ENCODE measurements around the gene AMD1. TPM values are rescaled to one million over a fixed set of nuclear protein-coding genes. Genes with fewer than 3 reads are reported as not detected.
A peak's percentile ranks its signal among the peaks of the same experiment; 100 is the strongest.
"Not testable (repeated sequence)": the region's sequence is repeated elsewhere in the genome, so short reads cannot be mapped to it uniquely, and the experiment has no call there.

The AMD1 gene
- 33.7 and 38.2 TPM in 2 replicates for total RNA-seq (2014; rRNA removed; shearing (Covaris generic); ENCODE audit: low replicate concordance)

DNA sequence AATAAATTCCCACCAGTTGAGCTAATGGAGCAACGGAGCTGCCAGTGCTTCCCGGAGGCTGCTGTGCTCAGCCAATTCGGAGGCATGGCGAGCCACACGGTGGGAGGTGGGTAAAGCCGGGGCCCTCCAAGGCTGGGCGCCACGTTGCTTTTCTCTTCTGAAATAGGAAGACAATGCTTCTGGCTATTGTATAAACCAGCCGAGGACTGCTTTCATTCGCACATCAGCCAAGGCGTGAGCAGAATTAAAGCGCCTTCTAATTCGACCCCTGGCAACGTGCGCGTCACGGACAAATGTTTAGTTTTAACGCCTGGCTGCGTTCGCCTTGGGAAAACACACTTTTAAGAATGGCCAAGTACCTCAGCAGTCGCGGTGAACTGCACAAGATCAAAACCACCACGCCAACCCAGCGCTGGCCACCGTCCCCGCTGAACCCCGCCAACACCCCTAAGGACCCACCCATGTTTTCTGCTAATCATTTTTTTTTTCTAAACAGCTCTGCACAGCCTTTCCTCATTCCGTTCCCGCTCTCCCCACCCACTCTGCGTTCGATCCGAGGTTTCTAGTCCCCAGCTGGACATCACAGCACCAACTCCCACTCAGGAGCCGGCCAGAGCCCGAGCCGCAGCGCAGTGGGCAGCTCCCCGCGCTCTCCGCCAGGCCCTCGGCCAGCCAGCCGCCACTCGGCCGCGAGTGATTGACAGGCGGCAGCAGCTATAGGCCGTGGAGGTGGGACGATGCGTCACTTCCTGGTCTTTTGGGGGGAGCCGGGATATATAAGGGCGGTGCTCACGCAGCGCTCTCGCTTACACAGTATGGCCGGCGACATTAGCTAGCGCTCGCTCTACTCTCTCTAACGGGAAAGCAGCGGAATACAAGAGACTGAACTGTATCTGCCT, at the start of gene AMD1:
Gene AMD1, plus strand, starts transcription at position 805 of the 899 bp plus-strand sequence. CDS start 321 bp downstream, outside the sequence.
- in situ Hi-C loops (cut with HindIII; ENCODE audit: low pct_unique_long_range_greater_than_20kb, low sequenced_read_pairs), result loop anchor here (10.0 kb wide), 1 partner anchor 339 kb away; no protein-coding TSS in a partner anchor
- peak; percentile 91 for DNase-seq (ENCODE audit: low read depth)

DNA sequence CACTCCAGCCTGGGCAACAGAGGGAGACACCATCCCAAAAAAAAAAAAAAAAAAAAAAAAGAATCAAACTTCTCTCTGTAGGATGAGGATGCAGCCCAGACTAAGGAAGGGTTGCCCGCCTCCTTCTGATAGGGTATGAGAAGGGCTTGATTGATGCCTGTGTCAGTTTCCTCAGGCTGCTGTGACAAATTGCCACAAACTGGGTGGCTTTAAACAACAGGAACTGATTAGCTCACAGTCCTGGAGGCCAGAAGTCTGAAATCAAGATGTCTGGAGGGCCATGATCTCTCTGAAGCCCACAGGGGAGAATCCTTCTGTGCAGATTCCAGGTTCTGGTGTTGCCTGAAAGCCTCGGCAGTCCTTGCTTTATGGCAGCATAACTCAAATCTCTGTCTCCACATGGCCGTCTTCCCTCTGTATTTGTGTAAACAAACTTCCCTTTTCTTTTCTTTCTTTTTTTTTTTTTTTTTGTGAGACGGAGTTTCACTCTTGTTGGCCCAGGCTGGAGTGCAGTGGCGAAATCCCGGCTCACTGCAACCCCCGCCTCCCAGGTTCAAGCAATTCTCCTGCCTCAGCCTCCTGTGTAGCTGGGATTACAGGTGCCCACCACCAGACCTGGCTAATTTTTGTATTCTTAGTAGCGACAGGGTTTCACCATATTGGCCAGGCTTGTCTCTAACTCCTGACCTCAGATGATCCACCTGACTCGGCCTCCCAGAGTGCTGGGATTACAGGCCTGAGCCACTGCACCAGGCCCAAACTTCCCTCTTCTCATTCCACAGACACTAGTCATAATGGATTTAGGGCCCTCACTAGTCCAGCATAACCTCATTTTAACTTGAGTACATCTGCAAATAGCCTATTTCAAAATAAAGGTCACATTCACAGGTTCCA, 48.1 kb upstream of the AMD1 start:
- in situ Hi-C loops (cut with HindIII; ENCODE audit: low pct_unique_long_range_greater_than_20kb, low sequenced_read_pairs), result no loop called here
- DNase-seq (ENCODE audit: low read depth), result no peak

DNA sequence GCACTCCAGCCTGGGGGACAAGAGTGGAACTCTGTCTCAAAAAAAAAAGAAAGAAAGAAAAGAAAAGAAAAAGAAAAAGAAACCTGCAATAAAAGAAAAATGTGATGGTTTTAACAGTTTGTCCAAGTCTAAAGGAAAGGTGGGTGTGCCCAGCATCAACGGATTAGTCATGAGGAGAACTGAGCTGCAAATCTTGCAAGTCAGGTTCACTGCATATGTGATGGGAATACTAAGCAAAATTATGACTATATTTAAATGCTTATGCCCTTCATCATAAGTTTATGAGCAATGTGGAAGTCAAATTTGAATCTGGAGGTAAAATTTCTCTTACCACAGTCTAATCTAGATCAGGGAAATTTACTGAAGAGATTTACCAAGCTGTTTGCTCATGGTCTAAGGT, 46.2 kb upstream of the AMD1 start:
- in situ Hi-C loops (cut with HindIII; ENCODE audit: low pct_unique_long_range_greater_than_20kb, low sequenced_read_pairs), result no loop called here

DNA sequence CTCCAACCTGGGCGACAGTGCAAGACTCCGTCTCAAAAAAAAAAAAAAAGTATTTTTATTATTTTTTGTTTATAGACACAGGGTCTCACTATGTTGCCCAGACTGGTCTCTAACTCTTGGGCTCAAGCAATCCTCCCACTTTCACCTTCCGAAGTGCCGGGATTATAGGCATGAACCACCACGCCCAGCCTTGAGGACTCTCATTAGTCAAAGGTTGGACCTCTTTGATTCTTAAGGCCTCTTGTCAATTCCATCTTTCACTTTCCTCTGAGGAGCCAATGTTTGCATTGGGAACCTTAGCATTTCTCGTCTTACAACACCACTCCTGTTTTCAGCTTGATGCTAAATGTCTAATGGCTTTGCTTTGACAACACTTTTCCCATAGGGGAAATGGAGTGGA, 43.2 kb upstream of the AMD1 start:
- DNase-seq (ENCODE audit: low read depth), result no peak
- in situ Hi-C loops (cut with HindIII; ENCODE audit: low pct_unique_long_range_greater_than_20kb, low sequenced_read_pairs), result no loop called here

More for the DNA sequence above, 46.2 kb upstream of the AMD1 start:
- no peak for DNase-seq (ENCODE audit: low read depth)

DNA sequence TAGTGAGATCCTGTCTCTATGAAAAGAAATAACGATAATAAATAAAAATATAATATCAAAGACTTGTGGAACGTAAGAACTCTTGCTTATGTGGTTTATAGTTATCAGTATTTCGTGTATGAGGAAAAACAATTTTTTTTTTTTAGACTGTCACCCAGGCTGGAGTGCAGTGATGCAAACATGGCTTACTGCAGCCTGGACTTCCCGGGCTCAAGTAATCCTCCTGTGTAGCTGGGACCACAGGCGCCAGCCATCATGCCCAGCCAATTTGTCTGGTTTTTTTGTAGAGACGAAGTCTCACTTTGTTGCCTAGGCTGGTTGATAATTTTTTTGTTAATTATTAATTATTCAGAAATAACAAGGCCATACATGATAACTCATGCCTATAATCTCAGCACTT, 40.8 kb upstream of the AMD1 start:
- in situ Hi-C loops (cut with HindIII; ENCODE audit: low pct_unique_long_range_greater_than_20kb, low sequenced_read_pairs), result no loop called here
- DNase-seq (ENCODE audit: low read depth), result no peak

DNA sequence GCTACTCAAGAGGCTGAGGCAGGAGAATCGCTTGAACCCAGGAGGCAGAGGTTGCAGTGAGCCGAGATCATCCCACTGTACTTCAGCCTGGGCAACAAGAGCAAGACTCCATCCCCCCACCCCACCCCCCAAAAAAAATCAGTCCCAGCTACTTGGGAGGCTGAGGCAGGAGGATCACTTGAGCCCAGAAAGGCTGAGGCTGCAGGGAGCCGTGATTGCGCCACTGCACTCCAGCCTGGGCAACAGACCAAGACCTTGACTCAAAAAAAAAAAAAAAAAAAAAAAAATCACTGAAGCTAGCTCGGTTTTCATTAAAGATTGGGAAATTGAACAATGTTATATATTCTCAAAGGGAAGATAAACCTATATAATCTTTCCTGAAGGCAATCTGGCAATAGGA, 38.8 kb upstream of the AMD1 start:
- in situ Hi-C loops (cut with HindIII; ENCODE audit: low pct_unique_long_range_greater_than_20kb, low sequenced_read_pairs); DNase-seq (ENCODE audit: low read depth): not testable (repeated sequence)

DNA sequence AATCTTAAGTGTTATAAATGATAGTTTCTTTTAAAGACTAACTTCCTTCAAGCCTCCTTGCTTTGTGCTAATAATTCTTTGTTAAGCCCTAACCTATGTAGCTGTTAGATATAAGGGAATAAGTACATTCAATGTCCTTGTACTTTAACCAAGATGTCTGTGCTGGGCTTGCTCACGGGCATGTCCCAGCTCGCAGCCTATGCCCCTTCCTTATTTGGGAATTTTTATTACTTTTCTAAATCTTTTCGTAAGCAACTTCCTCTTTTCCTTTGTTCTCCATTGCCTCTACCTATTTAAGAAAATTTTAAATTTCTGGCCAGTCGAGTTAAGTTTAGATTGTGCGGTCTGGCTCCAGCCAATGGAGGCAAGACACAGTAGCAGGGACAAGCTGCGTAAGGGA, 33.3 kb upstream of the AMD1 start:
- in situ Hi-C loops (cut with HindIII; ENCODE audit: low pct_unique_long_range_greater_than_20kb, low sequenced_read_pairs), result no loop called here

DNA sequence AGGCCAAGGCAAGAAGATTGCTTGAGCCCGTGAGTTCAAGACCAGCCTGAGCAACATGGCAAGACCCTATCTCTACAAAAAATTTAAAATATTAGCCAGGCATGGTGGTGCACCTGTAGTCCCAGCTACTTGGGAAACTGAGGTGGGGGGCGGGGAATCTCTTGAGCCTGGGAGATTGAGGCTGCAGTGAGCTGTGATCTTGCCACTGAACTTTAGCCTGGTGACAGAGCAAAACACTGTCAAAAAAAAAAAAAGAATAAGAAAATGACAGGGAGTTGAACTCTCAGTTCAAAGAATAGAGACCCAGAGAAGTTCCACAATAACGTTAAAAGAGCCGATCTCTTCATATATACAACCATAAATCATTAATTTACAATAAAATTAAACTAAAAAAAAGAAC, 24.8 kb upstream of the AMD1 start:
- in situ Hi-C loops (cut with HindIII; ENCODE audit: low pct_unique_long_range_greater_than_20kb, low sequenced_read_pairs), result no loop called here

More for the DNA sequence above, 33.3 kb upstream of the AMD1 start:
- no peak for DNase-seq (ENCODE audit: low read depth)

DNA sequence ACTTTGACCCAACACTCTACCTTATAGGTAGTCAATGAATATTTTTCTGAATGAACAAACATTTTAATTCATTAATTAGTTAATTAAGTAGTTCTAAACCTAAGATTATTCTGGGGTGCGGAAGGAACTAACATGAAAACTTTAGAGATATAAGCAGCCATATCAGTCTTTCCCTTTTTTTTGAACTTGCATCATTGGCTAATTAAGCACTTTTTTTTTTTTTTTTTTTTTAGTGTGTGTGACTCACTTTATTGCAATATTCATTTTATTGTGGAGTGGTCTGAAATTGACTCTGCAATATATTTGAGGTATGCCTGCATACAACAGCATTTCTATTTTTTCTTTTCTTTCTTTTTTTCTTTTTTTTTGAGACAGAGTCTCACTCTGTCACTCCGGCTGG, 21.8 kb upstream of the AMD1 start:
- DNase-seq (ENCODE audit: low read depth), result no peak
- in situ Hi-C loops (cut with HindIII; ENCODE audit: low pct_unique_long_range_greater_than_20kb, low sequenced_read_pairs), result no loop called here

More for the DNA sequence above, 24.8 kb upstream of the AMD1 start:
- DNase-seq (ENCODE audit: low read depth), result no peak

DNA sequence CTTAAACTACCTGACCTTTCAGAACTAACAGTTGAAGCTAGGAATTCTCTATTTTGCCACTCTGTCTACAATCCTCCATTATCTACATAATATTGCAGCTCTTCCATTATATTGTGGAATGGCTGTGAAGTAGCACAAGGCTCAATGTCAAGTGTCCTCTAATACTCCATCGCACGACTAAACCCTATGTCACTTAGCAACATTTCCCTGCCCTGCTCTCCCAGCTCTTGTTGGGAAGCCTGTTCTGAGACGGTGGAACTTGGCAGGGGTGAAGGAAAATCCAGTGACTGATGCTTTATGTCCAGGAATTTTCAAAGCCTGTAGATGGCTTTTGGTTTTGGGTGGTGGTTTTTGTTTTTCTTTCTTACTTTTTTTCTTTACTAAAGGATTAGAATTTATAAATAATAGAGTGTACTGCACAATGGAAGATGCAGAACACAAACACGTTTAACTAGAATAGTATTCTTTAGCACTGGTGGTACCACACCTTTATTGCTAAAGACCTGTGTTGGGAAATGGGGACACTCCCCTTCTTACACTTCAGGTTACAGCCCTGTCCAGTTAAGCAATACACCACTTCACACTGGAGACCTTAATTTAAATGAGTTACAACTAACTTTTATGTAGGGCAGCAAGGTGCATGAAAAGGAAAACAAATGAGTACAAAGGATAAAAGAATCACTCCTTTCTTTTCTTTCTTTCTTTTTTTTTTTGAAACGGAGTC, 20.7 kb upstream of the AMD1 start:
- no peak for DNase-seq (ENCODE audit: low read depth)
- in situ Hi-C loops (cut with HindIII; ENCODE audit: low pct_unique_long_range_greater_than_20kb, low sequenced_read_pairs), result no loop called here

DNA sequence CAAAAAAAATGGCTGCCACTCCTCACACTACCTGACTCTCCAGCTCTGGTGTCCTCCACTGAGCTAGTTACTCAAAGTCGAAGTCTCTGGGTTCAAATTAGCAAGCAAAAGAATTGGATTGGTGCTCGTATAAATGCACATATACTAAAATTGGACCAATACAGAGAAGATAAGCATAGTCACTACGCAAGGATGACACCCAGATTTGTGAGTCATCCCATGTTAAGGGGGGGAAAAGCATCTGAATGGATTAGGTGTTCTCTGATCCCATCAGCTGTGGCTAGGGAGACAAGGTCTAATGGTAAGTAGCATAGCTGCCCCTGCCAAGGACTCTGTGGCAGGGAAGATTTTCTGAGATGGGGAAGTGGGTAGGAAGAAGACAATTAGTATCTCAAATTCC, 18.3 kb upstream of the AMD1 start:
- DNase-seq (ENCODE audit: low read depth), result no peak
- in situ Hi-C loops (cut with HindIII; ENCODE audit: low pct_unique_long_range_greater_than_20kb, low sequenced_read_pairs), result no loop called here

DNA sequence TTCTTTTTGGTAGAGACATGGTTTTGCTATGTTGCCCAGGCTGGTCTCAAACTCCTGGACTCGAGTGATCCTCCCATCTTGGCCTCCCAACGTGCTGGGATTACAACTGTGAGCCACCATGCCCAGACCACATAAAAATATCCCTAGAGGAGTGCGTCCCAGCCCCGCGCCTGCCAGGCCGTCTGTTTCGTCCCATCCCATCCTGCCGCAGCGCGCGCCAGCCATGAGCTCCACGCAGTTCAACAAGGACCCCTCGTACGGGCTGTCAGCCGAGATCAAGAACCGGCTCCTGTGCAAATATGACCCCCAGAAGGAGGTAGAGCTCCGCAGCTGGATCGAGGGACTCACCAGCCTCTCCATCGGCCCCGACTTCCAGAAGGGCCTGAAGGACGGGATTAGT, 16.6 kb upstream of the AMD1 start:
- DNase-seq (ENCODE audit: low read depth), result no peak
- in situ Hi-C loops (cut with HindIII; ENCODE audit: low pct_unique_long_range_greater_than_20kb, low sequenced_read_pairs), result no loop called here

DNA sequence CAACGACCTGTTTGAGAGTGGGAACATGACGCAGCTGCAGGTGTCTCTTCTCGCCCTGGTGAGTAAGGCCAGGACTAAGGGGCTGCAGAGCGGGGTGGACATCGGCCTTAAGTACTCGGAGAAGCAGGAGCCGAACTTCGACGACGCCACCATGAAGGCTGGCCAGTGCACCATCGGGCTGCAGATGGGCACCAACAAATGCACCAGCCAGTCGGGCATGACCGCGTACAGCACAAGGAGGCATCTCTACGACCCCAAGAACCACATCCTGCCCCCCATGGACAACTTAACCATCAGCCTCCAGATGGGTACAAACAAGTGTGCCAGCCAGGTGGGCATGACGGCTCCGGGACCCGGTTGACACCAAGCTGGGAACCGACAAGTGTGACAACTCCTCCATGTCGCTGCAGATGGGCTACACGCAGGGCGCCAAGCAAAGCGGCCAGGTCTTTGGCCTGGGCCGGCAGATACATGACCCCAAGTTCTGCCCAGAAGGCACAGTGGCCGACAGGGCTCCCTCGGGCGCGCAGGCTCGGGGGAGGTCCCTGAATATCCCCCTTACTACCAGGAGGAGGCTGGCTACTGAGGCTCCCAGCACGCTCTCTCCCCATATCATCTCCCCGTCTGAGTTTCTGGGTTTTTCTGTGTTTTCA, 15.9 kb upstream of the AMD1 start:
- no peak for DNase-seq (ENCODE audit: low read depth)
- in situ Hi-C loops (cut with HindIII; ENCODE audit: low pct_unique_long_range_greater_than_20kb, low sequenced_read_pairs), result no loop called here

DNA sequence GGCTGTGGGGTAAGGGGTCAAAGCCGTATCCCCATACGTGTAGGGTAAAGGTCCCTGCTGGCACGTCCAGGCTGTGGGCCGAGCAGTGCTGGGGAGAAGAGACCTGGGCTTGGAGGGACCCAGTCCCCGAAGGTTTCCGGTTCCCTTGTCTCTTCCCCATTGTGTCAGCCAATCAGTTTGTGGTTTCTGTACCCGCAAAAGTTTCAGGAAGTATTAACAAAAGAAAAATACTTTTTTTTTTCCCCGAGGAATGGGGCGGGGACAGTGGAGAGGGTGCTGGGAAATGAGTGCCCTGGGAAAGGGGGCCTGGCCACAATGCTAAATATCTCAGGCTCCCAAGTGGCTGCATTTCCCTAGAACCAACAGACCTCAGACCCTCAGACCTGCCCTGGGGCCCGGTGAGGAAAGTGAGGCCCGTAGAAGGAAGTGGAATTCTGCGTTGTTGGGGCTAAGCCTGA, 15.2 kb upstream of the AMD1 start:
- no peak for DNase-seq (ENCODE audit: low read depth)
- in situ Hi-C loops (cut with HindIII; ENCODE audit: low pct_unique_long_range_greater_than_20kb, low sequenced_read_pairs), result no loop called here

DNA sequence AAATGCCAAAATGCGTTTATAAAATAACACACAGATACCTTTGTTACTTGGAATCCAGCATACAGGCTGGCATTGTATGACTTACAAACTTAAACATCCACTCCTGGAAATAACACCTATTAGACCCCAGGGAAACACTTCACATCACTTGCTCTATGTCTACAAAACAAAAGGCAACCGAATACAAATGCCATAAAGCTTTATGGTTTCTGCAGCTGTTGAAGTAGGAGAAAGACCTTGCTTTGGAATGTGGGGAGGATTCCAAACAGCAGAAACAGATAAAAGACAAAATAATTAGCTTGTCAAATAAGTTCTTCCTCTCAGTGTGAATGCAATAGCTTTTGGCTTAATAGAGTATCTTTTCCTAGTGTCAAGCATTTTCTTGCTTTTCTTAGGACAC, 9.8 kb upstream of the AMD1 start:
- in situ Hi-C loops (cut with HindIII; ENCODE audit: low pct_unique_long_range_greater_than_20kb, low sequenced_read_pairs), result no loop called here
- DNase-seq (ENCODE audit: low read depth), result no peak

DNA sequence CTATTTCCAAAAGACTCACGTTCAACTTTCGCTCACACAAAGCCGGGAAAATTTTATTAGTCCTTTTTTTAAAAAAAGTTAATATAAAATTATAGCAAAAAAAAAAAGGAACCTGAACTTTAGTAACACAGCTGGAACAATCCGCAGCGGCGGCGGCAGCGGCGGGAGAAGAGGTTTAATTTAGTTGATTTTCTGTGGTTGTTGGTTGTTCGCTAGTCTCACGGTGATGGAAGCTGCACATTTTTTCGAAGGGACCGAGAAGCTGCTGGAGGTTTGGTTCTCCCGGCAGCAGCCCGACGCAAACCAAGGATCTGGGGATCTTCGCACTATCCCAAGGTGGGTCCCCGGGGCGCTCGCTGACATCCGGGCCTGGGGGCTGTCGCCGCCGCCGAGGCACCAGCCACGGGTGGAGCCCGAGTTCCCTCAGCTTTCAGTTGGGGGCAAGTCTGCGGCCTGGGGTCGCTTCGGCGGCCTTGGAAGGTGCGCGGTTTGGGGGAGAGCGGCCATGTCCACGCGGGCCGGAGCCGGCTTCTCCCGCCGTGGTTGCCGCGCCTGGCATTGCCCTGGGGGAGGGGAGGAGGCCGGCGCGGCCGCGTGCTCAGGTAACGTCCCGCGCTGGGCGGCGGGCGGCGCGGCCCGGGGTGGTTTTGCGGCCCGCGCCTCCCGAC, 429 bp downstream of the AMD1 start:
- in situ Hi-C loops (cut with HindIII; ENCODE audit: low pct_unique_long_range_greater_than_20kb, low sequenced_read_pairs), result loop anchor here (10.0 kb wide), 1 partner anchor 340 kb away; no protein-coding TSS in a partner anchor
- DNase-seq (ENCODE audit: low read depth), result peak; percentile 48

DNA sequence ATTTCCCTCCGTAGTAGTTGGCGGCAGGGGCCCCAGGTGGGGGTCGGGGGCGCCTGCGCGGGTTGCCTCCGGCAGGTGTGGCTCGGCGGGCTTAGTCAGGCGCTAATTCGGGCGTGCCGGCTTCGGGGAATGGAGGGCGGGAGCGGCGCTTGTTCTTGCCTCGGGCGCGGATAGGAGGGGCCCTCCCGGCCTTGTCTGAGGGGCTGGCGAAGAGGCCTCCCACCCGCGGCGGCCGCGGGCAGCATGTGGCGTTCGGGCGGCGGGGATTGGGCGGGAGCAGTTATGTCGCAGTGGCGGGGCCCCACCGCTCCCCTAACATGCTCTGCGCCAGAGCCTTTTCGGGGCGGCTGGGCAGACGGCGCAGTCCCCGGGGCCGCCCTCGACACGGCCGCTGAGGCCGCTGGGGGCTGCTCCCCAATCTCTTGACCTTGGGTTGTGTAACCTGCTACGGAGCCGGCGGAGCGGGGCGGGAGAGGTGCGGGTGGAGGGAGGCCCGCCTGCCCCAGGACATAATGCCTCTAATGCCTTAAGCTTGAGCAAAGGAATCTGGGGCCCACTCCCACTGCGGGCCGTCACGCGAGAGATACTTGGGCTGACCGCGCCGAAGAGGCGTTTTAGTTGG, 1.1 kb downstream of the AMD1 start:
- no peak for DNase-seq (ENCODE audit: low read depth)
- in situ Hi-C loops (cut with HindIII; ENCODE audit: low pct_unique_long_range_greater_than_20kb, low sequenced_read_pairs), result loop anchor here (10.0 kb wide), 1 partner anchor 341 kb away; no protein-coding TSS in a partner anchor

All from Caki2 (cell line).